ENCODE measurements around the gene SYNPO2.

Gene SYNPO2

GRCh38 chr4:118947095-118947494 is 58.4 kb downstream of the SYNPO2 start:
- H3K27ac ChIP-seq, result peak overlapping the region; percentile 66 to 84
- H3K4me3 ChIP-seq, result no peak overlapping the region
- TF ChIP-seq CTCF (IDR thresholded peaks at IDR 0.05), result no peak
- no peak for DNase-seq (ENCODE audit: low spot score)

GRCh38 chr4:118948545-118949144 is 60.0 kb downstream of the SYNPO2 start:
- peak overlapping the region; percentile 39 to 84 for H3K27ac ChIP-seq
- H3K4me3 ChIP-seq, result no peak overlapping the region
- DNase-seq (ENCODE audit: low spot score), result no peak
- TF ChIP-seq CTCF (IDR thresholded peaks at IDR 0.05), result no peak

DNA sequence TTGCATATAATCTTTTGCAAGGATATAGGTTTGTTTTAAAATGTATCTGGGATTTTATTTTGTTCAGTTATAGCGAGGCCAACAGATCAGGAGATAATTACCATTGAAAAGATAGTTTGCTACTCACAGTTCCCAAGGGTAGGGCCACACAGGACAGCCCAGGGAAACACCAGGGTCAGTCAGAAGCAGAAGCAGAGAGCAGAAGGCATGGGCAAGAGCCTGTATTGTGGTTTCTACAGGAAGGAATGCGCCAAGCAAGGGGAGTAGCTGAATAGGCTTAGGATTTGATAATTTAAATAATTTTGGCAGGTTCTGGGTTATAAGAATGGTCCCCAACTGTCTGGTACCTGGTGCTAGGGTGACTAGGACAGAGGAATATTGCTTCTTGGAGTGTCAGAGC is 61.6 kb downstream of the SYNPO2 start:
- Histone ChIP-seq H3K27ac (peak overlapping the region; percentile 21 to 75), H3K4me3 (no peak overlapping the region)
- TF ChIP-seq CTCF (IDR thresholded peaks at IDR 0.05), result no peak
- no peak for DNase-seq (ENCODE audit: low spot score)

DNA sequence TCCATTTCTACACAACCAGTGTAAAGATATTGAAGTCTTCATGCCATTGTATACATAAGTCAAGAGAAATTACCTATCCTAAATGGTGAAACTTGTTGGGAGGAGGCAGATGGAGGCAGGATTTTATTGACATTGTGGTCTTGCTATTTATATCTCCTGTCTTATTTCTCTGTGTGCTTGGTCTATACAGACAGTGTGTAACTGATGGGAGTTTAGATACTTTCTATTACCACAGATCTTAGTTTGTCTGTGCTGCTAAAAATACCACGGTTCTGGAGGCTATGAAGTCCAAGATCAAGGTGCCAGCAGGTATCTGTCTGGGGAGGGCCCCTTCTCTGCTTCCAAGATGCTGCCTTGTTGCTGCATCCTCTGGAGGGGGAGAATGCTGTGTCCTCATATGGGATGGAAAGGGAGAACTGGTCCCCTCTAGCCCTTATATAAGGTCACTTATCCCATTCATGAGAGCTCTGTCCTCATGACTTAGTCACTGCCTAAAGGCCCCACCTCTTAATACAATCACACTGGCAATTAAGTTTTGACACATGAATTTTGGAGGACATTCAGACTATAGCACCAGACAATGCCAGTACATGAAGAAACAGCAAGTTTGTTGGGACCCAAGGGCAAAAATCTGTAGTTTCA is 62.4 kb downstream of the SYNPO2 start:
- no peak for DNase-seq (ENCODE audit: low spot score)
- no peak overlapping the region for H3K4me3 ChIP-seq
- H3K27ac ChIP-seq, result peak overlapping the region; percentile 21 to 75
- no peak for TF ChIP-seq CTCF (IDR thresholded peaks at IDR 0.05)

GRCh38 chr4:118953276-118953675 is 64.6 kb downstream of the SYNPO2 start:
- Histone ChIP-seq H3K27ac (peak overlapping the region; percentile 14 to 63), H3K4me3 (no peak overlapping the region)
- no peak for TF ChIP-seq CTCF (IDR thresholded peaks at IDR 0.05)
- no peak for DNase-seq (ENCODE audit: low spot score)

- no peak for TF ChIP-seq CTCF (IDR thresholded peaks at IDR 0.05)
- Histone ChIP-seq H3K27ac (peak overlapping the region; percentile 63 to 83), H3K4me3 (peak overlapping the region; percentile 12)
- DNase-seq (ENCODE audit: low spot score), result no peak
These were observed 65.6 kb downstream of the SYNPO2 start for GRCh38 chr4:118954246-118954645.

DNA sequence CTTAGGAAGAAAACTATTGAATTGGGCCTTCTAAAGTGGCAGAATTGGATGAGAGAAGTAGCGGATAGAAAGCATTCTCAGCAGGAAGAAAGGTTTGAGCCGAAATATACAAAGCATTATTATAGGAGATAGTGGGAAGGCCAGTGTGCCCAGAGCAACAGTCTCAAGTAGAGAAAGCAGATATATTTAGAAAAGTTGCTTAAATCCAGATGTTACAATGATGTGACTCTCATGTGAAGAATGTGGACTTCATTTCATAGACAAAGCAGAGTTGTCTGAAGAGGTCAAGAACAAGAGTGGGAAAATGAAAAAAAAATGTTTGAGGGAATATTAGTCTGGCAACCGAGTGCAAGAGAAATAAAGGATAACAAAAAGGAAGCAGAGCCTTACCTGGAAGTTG is 66.9 kb downstream of the SYNPO2 start:
- peak overlapping the region; percentile 63 to 83 for H3K27ac ChIP-seq
- no peak for DNase-seq (ENCODE audit: low spot score)
- no peak for TF ChIP-seq CTCF (IDR thresholded peaks at IDR 0.05)
- H3K4me3 ChIP-seq, result peak overlapping the region; percentile 14
